Adrenal gland (tissue), 5 donors: ENCODE data around the gene FSIP2.

Source experiments
- POLR2A ChIP-seq, 2 donors: fragments of 450-650 bp; IDR thresholded peaks; one replicate each; pipeline ENCODE4 v1.6.1; 2017; ENCODE audit warnings: antibody characterized with exemption in 2 of 2, mild to moderate bottlenecking in 2 of 2, moderate library complexity in 1 of 2
- TF ChIP-seq, protein P1 (sequence below), 6 experiments: fragments of 450-650 bp in 4 of 6; fragments of 200-600 bp in 2 of 6; sonication (generic) in 1 of 6; IDR thresholded peaks; 1 replicate in 5 of 6; 2 replicates in 1 of 6; pipeline versions ENCODE4 v1.5.1 to v1.8.0; 2016 to 2021; ENCODE audit warnings: antibody characterized with exemption in 6 of 6, mild to moderate bottlenecking in 2 of 6, moderate library complexity in 1 of 6
- donor health status: DM: no; HTN: no; CAD: no.

DNA sequence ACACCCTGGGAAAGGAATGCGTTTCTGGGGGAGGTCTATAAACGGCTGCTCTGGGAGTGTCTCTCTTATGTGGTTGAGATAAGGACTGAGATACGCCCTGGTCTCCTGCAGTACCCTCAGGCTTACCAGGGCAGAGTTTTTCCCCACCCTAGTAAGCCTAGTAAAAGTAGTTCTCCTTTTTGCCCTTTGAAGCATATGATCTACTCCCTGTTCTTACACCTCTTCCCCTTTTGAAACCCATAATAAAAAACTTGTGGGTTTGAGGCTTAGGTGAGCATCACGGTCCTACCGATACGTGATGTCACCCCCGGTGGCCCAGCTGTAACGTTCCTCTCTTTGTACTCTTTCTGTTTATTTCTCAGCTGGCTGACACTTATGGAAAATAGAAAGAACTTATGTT, 97.4 kb downstream of the FSIP2 start:
- TF ChIP-seq, protein P1, sequence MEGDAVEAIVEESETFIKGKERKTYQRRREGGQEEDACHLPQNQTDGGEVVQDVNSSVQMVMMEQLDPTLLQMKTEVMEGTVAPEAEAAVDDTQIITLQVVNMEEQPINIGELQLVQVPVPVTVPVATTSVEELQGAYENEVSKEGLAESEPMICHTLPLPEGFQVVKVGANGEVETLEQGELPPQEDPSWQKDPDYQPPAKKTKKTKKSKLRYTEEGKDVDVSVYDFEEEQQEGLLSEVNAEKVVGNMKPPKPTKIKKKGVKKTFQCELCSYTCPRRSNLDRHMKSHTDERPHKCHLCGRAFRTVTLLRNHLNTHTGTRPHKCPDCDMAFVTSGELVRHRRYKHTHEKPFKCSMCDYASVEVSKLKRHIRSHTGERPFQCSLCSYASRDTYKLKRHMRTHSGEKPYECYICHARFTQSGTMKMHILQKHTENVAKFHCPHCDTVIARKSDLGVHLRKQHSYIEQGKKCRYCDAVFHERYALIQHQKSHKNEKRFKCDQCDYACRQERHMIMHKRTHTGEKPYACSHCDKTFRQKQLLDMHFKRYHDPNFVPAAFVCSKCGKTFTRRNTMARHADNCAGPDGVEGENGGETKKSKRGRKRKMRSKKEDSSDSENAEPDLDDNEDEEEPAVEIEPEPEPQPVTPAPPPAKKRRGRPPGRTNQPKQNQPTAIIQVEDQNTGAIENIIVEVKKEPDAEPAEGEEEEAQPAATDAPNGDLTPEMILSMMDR (IDR thresholded peaks at IDR 0.05): no peak
- no peak for TF ChIP-seq POLR2A (IDR thresholded peaks at IDR 0.05)
